Measurements from ENCODE around the gene DUSP18.

DNA sequence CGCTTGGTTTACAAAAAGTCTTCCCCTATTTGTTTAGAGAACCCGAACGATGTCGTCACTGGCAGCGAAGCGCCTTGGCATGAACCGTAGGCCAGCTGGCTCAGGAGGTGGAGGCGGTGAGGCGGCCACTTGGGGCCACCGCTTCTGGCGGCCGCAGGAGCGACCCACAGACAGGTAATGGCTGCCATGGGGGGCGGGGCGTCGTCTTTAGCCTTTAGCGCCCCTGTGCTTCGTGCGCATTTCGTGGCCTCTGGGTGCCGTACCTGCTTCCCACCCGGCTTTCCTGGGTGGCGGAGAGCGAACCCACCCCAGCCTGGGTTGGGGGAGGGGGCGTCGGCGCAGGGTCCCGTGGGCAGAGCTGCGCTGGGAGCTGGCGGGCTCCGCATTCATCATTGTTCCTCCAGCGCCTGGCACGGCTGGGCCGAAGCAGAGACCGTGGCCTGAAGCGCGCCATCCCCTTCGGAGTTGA is 26.5 kb upstream of the DUSP18 start:
- TF ChIP-seq, protein P1, sequence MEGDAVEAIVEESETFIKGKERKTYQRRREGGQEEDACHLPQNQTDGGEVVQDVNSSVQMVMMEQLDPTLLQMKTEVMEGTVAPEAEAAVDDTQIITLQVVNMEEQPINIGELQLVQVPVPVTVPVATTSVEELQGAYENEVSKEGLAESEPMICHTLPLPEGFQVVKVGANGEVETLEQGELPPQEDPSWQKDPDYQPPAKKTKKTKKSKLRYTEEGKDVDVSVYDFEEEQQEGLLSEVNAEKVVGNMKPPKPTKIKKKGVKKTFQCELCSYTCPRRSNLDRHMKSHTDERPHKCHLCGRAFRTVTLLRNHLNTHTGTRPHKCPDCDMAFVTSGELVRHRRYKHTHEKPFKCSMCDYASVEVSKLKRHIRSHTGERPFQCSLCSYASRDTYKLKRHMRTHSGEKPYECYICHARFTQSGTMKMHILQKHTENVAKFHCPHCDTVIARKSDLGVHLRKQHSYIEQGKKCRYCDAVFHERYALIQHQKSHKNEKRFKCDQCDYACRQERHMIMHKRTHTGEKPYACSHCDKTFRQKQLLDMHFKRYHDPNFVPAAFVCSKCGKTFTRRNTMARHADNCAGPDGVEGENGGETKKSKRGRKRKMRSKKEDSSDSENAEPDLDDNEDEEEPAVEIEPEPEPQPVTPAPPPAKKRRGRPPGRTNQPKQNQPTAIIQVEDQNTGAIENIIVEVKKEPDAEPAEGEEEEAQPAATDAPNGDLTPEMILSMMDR (IDR thresholded peaks at IDR 0.05; ENCODE audit: borderline replicate concordance, extremely low read depth, low read length, poor library complexity, severe bottlenecking): no peak
- TF ChIP-seq EZH2 (IDR thresholded peaks at IDR 0.05; ENCODE audit: borderline replicate concordance, low read depth, low read length, severe bottlenecking): no peak
